Cerebellar cortex (tissue), 1 donor: ENCODE measurements around the gene GREM2.

Experiments used
- DNase-seq: peaks from one replicate; pipeline ENCODE4 v3.0.0-alpha.2; 2015; ENCODE audit warnings: low spot score

The GREM2 gene

DNA sequence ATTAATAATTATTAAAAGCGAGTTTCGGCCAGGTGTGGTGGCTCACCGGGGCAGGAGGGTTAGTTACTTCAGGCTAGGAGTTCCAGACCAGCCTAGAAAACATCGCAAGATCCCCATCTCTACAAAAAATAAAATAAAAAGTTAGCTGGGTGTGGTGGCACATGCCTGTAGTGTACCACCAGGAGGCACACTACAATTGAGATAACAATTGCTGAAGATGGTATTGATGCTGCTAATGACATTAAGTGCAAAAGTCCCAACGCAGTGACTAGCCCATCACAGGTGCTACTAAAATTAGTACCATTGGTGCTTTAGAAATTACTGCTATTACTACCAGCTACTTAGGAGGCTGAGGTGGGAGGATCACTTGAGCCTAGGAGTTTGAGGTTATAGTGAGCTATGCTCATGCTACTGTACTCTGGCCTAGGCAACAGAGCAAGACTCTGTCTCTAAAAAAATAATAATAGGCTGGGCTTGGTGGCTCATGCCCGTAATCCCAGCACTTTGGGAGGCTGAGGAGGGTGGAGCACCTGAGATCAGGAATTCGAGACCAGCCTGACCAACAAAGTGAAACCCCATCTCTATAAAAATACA is 156.6 kb downstream of the GREM2 start:
- no peak for DNase-seq

DNA sequence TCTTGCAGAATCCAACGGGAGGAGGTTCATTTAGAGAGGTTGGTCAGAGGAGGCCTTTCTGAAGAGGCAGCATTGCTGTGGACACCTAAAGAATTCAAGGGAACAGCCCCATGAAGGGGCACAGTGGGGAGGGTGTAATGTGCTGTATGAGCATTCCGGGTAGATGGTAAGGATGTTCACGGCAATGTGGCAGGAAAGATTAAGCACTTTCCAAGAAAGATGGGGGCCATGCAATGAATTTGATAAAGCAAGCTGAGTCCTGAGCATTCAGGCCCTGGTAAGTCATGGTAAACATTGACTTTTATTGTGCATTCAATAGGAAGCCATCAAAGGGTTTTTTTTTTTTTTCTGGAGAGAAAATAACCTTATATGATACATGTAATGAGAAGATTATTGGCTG is 166.6 kb downstream of the GREM2 start:
- no peak for DNase-seq

GRCh38 chr1:240441669-240442068 is 170.3 kb downstream of the GREM2 start:
- no peak for DNase-seq
